ENCODE data around the gene MRGPRX3. TPM values are rescaled to one million over a fixed set of nuclear protein-coding genes. Genes with fewer than 3 reads are reported as not detected.

MRGPRX3 gene
- total RNA-seq, 1 experiment from 2014 or later, result not detected

- H3K4me1 Mint-ChIP-seq (ENCODE audit: low read depth, unreplicated experiment), result no peaks in the 10 kb centered on the region
- no peaks in the 10 kb centered on the region for H3K9me3 Mint-ChIP-seq (ENCODE audit: unreplicated experiment)
- peaks cover 21% of the 10 kb centered on the region for H3K27me3 Mint-ChIP-seq (ENCODE audit: insufficient read depth, unreplicated experiment)
- H3K27me3 ChIP-seq (replicated peaks; ENCODE audit: control insufficient read depth, insufficient read depth, low read length), result peaks cover 3% of the 10 kb centered on the region
- no peaks in the 10 kb centered on the region for H3K36me3 ChIP-seq (ENCODE audit: control insufficient read depth, insufficient read depth, low read length)
- H3K9me3 ChIP-seq, result no peaks in the 10 kb centered on the region
- H3K36me3 Mint-ChIP-seq (ENCODE audit: insufficient read depth, unreplicated experiment), result no peaks in the 10 kb centered on the region
- POLR2A ChIA-PET, result no interaction called here
- no peak for TF ChIP-seq CTCF (IDR thresholded peaks at IDR 0.05; ENCODE audit: insufficient read depth in 1 of 2, low read depth in 1 of 2, low read length in 1 of 2, severe bottlenecking in 1 of 2, unreplicated experiment in 1 of 2)
- intact Hi-C loops (cut with micrococcal nuclease; ENCODE audit: unreplicated experiment), result no loop called here
- no peak within 1 kb of the TSS for H3K27ac Mint-ChIP-seq (ENCODE audit: unreplicated experiment)
- DNase-seq, result no peak
- H3K4me3 ChIP-seq (ENCODE audit: low read depth, low read length), result no peak within 1 kb of the TSS
- CTCF ChIA-PET, result no interaction called here
- no peaks in the 10 kb centered on the region for H3K4me1 ChIP-seq
- BruUV-seq (replicated peaks), result no TSS peak
- no peak within 1 kb of the TSS for H3K4me3 Mint-ChIP-seq (ENCODE audit: unreplicated experiment)
These were observed 40.3 kb downstream of the MRGPRX3 start, which contains the start of gene MRGPRX4 for GRCh38 chr11:18172666-18173065. Gene MRGPRX4, plus strand, starts transcription at chr11:18172837. Its CDS starts 420 bp downstream, at chr11:18173257.

- H3K27ac Mint-ChIP-seq (ENCODE audit: unreplicated experiment), result no peak overlapping the region
- BruUV-seq (replicated peaks), result no TSS peak
These were observed 41.0 kb downstream of the MRGPRX3 start for GRCh38 chr11:18173225-18173866.

More at GRCh38 chr11:18173225-18173866, 41.0 kb downstream of the MRGPRX3 start:
- Mint-ChIP-seq H3K36me3 (ENCODE audit: insufficient read depth, unreplicated experiment) (no peaks in the 10 kb centered on the region), H3K4me1 (ENCODE audit: low read depth, unreplicated experiment) (no peaks in the 10 kb centered on the region), H3K27me3 (ENCODE audit: insufficient read depth, unreplicated experiment) (peaks cover 21% of the 10 kb centered on the region), H3K9me3 (ENCODE audit: unreplicated experiment) (peaks cover 2% of the 10 kb centered on the region), H3K4me3 (ENCODE audit: unreplicated experiment) (no peak overlapping the region)
- TF ChIP-seq CTCF (IDR thresholded peaks at IDR 0.05; ENCODE audit: insufficient read depth in 1 of 2, low read depth in 1 of 2, low read length in 1 of 2, severe bottlenecking in 1 of 2, unreplicated experiment in 1 of 2), result no peak
- Histone ChIP-seq H3K9me3 (no peaks in the 10 kb centered on the region), H3K4me1 (no peaks in the 10 kb centered on the region), H3K36me3 (ENCODE audit: control insufficient read depth, insufficient read depth, low read length) (no peaks in the 10 kb centered on the region), H3K4me3 (ENCODE audit: low read depth, low read length) (no peak overlapping the region), H3K27me3 (replicated peaks; ENCODE audit: control insufficient read depth, insufficient read depth, low read length) (peaks cover 3% of the 10 kb centered on the region)
- ChIA-PET POLR2A (no interaction called here), CTCF (no interaction called here)
- no peak for DNase-seq
- intact Hi-C loops (cut with micrococcal nuclease; ENCODE audit: unreplicated experiment), result no loop called here

Other genes starting within 250 kb of the MRGPRX3 start
- 17.5 and 17.8 TPM in 2 replicates for gene SERGEF, start 119.5 kb upstream of the MRGPRX3 start, total RNA-seq (2022)
- gene TPH1, start 86.3 kb upstream of the MRGPRX3 start, total RNA-seq (2022), result 0.32 and 0.67 TPM in 2 replicates
- gene SAAL1, start 26.5 kb upstream of the MRGPRX3 start, total RNA-seq (2022), result 38.9 and 43.1 TPM in 2 replicates
- gene MRGPRX4, start 40.3 kb downstream of the MRGPRX3 start, total RNA-seq (2022), result not detected in 2 replicates
- not detected in 2 replicates for gene SAA4, start 104.2 kb downstream of the MRGPRX3 start, total RNA-seq (2022)
- gene SAA2, start 116.1 kb downstream of the MRGPRX3 start, total RNA-seq (2022), result not detected in 2 replicates
- gene SAA1, start 133.7 kb downstream of the MRGPRX3 start, total RNA-seq (2022), result not detected in 2 replicates
- 17.5 TPM in 2 replicates for gene HPS5, start 189.6 kb downstream of the MRGPRX3 start, total RNA-seq (2022)
- gene GTF2H1, start 190.0 kb downstream of the MRGPRX3 start, total RNA-seq (2022), result 63.0 and 72.0 TPM in 2 replicates